Inflammatory macrophage (primary cell): ENCODE measurements around the gene MYO5C.
"Not testable (repeated sequence)": the region's sequence is repeated elsewhere in the genome, so short reads cannot be mapped to it uniquely, and the experiment has no call there.

Experiments
- DNase-seq, 2 donors: peaks; one replicate each; pipeline ENCODE4 v3.0.0-alpha.2; 2020 to 2022

The MYO5C gene

GRCh38 chr15:52308446-52309153 lies 13.0 kb upstream of the MYO5C start:
- peak; percentile 53 to 57 for DNase-seq

DNA sequence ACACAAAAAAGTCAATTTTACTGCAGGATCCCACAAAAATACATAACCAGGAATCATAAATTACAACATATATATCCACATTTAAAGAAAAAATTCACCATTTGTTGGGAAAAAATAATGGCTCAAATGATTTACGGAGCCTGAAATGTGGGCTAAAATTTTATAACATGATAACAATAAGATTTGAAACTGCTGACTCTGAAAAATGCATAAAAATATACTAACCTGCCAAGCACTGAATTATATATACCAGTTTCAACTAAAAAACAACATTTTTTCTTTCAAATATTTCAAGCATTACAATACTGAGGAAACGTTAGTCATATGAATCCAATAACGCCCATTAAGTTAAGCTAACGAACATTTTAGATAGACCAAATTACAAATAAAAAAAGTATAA lies 12.2 kb upstream of the MYO5C start:
- no peak for DNase-seq

DNA sequence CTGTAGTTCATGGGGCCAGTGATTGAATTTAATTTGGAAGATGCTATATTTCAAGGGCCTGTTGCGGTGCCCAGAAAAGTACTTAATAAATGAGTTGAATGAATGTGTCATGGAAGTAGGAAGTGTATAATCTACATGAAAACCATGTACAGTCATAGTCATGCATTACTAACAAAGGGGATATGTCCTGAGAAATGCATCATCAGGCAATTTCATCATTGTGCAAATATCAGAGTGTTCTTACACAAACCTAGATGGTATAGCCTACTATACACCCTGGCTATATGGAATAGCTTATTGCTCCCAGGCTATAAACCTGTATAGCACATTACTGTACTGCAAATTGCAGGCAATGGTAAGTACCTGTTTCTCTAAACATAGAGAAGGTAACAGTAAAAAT lies 10.7 kb upstream of the MYO5C start:
- peak; percentile 71 to 79 for DNase-seq

GRCh38 chr15:52303093-52303772 lies 7.6 kb upstream of the MYO5C start:
- no peak for DNase-seq

GRCh38 chr15:52301265-52301847 lies 5.8 kb upstream of the MYO5C start:
- no peak for DNase-seq

DNA sequence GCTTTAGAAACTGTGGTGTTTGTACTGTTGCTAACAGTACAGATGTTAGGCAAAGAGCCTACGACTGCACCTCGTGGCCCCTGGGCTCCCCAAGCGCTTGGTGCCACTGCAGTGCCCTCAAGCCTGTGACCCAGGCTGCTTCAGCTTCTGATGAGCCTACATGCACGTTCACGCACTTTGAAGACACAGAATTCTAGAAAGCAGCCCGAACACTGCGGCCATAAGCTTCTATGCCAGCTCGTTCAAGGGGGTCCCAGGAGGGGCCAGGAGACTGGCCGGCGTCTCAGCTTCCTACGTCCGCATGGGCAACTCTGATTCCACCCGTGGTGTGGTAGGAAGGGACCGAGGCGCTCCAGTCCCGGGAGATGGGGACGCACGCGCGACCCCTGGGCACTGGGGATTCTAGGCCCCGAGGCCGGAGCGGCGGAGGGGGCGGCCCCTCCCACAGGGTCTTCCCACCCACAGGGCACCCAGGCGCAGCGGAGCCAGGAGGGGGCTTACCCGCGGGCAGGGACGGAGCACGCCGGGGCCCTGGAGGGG lies 653 bp downstream of the MYO5C start:
- no peak for DNase-seq

DNA sequence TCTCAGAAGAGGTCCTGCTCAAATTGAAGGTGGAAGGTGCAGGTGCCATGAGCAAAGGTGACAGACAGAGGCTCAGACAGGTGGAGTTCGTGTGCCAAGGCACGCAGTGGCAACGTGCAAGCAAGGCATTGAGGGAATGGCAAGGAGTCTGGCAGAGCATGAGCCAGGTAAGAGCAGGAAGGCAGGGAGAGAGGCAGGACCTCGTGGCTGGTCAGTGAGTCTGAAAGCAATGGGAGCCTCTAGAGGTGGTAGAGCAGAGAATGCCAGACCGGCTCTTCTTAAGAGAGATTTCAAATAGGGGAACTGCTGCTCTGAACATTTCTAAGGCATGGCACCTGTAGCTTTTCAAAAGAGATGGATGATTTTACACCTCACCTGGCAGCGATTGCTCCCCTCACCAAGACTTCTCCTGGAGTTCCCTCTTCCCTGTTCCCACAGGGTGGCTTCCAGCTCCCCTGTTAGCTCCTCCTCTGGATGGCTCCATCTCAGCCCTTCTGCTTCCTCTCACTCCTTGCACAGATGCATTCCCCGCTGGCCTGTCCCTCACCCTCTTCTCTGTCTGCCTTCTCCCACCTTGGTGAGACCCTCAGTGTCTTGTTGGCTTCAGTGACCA lies 2.7 kb downstream of the MYO5C start:
- no peak for DNase-seq

- no peak for DNase-seq
These were observed 4.4 kb downstream of the MYO5C start for GRCh38 chr15:52291204-52291603.

DNA sequence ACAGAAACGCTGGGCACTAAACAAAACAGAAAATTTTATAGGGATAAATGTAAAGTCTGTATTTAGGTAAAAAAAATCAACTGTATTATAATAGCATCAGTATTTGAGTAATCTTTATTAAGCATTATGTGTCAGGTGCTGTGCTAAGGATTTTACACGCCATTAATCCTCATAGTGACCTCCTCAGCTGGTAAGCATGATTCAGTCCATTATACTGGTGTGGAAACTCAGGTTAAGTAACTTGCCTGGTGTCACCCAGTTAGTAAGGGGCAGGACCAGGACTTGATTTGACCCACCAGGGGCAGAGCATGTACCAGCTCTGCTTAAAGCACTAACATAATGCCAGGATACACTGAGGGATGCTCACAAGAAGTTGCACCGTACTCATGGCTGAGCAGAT lies 4.8 kb downstream of the MYO5C start:
- no peak for DNase-seq

DNA sequence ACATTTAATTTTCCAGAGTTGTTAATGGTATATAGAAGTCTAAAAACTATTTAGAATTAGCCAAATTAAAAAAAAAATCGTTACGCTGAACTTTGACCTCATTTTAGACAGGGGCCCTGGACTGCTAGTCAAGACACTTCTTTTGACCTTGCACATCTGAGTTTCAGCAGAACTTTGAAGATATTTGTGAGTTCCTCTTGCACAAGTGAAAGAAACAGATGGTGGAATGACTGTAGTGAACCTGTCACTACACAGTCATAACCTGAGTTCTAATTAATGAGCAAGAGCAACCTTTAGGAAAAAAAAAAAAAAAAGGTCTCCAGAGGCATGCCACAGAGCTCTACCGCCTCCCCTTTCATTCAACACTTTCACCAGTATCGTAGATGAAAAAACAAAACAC lies 5.3 kb downstream of the MYO5C start:
- no peak for DNase-seq

DNA sequence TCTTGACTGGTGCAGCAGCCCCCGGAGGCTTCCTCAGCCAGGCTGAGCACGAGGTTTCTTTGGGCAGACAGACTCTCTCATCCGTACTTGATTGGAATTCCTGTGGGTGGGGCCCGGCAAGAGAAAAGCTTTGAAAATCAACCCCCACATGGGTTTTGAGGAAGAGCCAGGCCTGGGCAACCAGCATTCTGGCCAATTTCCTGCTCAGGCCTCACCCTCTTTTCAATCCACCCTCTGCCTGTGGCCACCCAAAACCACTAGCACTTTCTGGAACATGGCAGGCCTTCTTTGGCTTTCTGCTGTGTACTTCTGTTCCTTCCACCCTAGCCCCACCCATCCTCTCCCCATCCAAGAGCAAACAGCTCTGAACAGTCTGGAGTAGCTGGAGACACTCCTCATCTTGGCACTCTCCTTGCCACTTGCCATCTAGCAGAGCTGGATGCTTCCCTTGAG lies 5.9 kb downstream of the MYO5C start:
- peak in 1 of 2 donors; percentile 19 for DNase-seq

GRCh38 chr15:52288986-52289385 lies 6.6 kb downstream of the MYO5C start:
- DNase-seq, result no peak

DNA sequence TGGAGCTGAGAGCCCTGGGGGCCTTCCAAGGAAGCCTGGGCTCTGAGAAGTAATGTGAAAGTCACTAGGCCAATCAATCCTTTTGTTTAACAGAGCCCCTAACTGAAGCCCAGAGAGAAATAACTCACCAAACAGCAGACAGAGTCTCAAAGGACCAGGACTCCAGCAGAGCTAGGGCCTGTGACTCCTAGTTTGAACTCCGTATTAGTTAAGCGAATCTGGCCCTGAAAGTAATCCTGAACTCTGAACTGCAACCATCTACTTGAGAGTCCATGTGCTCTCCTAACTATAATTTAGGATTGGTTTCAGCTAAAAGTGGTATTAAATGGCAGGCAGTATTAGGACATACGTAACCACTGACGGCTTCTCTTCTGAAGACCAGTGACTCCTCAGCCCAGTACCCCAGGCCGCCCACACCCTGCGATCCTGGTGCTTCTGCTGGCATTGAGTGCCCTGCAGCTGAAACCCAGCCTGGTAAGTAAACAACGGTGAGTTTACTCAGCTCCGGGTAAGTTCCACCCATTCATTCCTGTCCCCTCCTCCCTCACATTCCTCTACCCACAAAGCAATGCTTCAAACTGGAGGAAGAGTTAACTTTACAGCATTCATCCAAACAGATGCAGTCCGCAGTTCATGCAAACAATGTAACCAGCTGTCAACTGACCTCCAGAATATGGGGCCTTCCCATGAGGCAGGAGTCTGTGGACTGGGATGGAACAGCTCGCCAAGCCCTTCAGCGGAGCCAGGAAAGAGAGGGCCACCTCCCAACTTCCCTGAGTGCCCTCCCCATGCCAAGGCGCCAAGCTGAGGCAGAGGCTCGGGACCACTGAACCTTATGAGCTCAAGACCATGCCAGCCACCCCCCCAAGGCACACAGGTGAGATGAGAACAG lies 7.3 kb downstream of the MYO5C start:
- DNase-seq, result no peak

DNA sequence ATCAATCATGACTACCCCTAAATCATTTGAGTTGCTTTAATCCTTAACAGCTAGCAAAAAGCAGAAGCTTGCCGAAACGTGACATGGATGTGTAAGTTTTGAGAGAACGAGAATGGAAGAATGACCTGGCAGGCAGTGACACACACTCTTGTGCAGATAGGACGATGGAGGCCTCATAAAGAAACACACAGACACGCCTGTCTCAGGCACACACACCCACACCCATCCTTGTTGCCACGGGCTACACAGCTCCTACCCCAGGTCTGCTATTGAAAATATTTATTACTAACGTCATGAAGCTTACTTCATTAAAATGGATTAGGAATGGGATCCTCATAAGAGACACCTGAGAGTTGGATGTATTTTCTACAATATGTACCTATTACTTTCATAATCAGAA lies 8.5 kb downstream of the MYO5C start:
- no peak for DNase-seq

GRCh38 chr15:52285941-52286340 lies 9.7 kb downstream of the MYO5C start:
- DNase-seq, result not testable (repeated sequence)

DNA sequence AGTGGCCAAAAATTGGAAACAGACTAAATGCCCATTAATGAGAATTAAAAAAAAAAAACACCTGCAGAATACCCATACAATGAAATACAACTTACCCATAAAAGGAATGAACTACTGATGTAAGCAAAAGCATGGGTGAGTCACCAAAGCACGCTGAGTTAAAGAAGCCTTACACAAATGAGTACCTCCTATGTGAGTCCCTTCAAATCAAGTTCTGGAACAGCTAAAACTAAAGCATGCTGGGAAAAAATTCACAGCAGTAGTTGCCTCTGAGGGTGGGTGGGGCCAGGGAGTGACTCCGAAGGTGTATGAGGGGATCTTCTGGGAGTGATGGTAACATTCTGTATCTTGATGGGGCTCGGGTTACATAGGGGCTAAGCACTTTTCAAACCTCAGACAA lies 11.4 kb downstream of the MYO5C start:
- no peak for DNase-seq

DNA sequence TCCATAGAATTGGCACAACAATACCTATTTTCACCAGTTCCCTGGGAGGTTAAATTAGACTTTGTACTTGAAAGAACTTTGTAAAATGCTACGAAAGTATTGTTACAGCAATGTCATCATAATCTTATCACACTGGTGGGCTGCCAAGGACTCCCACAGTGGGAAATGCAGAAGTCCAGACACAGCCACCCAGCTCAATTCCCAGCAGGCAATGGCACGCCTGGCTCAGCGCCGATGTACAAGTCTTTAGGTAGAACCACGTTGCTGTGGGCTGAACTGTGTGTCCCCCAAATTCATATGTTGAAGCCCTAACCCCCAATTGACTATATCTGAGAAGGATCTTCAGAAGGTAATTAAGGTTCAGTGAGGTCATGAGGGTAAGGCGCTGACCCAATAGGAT lies 12.3 kb downstream of the MYO5C start:
- DNase-seq, result no peak

DNA sequence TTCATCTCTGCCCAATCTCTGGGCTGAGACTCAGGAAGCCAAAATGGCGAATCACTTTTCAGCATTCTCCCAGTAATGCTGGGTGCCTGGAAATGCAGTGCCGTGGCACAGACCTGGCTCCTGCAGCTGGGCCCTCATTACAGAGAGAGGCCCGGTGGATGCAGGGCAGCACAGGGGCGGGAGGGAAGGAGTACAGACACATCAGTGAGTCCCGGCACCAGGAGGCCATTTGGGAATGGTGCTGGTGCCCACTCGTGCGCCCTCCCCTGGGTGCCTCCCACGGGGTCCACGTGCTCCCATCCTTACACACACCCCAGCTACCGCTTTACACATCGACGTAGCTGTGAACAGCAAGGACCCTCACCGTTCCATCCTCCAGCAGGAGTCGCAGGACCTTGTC lies 13.2 kb downstream of the MYO5C start:
- DNase-seq, result no peak

DNA sequence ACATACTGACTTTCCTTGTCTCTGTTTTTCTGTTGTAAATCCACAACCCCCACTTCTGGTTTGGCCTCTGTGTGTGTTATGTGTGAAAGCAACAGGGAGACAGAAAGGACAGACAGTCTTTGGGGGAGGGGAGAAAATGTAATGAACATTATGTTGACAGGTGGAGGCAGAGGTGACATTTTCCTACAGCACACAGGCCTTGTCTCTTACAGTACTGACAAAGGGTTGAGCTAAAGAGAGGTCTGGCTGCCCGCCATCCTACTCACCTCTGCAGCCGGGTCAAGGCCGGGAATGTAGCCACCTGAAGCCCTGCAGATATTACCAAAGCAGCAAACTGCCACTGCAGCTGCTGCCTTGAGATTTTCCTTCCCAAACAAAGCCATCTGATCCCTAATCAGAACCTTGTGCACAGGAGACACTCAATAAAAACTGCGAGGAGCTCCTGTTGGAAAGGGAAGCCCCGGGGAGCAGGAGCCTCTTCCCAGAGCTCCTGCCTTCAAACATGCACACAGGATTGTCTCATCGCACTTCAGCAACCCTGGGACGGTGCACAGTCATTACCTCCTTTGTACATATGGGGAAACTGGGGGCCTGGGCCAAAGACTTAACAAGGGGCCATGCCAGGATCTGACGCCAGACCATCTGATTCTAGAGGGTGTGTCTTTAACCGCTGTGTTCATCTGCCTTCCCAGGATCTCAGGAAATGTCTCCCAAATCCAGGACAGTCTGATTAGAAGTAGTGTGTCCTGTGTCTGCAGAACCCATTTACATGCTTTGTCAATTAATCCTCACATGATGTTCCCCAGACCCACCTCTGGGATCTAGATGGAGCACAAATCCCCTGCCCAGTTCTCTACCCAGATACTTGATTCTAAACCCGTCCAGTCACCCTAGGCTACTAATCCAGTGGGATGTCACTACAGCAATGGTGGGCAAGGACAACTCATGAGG lies 14.2 kb downstream of the MYO5C start:
- no peak for DNase-seq

DNA sequence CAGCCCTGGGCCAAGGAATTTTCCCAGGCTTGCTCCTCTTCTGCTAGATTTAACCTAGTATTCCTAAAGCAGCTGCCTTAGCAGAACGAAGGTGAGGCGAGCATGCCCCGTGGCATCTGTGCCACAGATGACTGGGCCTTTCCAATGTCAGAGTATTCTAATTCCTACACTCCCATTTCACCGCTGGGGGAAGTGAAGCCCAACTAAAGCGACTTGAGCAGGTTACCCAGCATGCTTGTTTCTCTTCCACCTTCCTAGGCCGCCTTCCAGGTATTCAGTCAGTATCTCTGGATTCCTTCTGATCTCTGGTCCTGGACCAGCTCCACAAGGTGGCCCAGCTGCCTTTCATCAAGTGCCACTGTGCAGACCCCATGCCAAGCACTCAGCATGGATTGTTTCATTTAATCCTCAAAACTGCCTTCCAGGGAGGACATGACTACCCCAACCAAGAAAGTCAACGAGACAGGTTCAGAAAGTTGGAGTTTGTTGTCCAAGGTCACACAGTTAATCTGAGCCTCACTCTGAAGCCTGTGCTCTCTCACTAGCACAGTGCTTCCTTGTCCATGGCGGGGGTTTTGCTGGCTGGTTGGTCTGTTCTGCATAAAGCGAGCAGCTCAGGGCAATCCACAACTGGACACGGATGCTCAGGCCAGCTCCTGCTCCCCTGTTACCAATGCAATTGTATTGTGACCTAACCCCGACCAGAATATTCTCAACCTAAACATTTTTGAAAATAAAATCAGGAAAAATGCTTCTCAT lies 15.1 kb downstream of the MYO5C start:
- no peak for DNase-seq
